OCI-LY7 (cell line): Measurements from ENCODE around the gene HAPLN3. TPM values are rescaled to one million over a fixed set of nuclear protein-coding genes. Genes with fewer than 3 reads are reported as not detected.

Experiments used
- BruUV-seq: library from RNA; stranded (reverse); fragments of 400-500 nt; replicated peaks from 2 replicates; lab custom pipeline; 2021; lab: Mats Ljungman, UMichigan
- CTCF ChIA-PET: fragments of 300-600 bp; sonication (Branson Sonifier 250); formaldehyde crosslinking; loops from one replicate; lab custom pipeline; 2022; ENCODE audit warnings: antibody characterized with exemption; ENCODE audit not compliant: unreplicated experiment; lab: Charles Lee
- POLR2A ChIA-PET: fragments of 300-600 bp; sonication (Branson Sonifier 250); formaldehyde crosslinking; loops from one replicate; lab custom pipeline; 2022; ENCODE audit warnings: antibody characterized with exemption; lab: Charles Lee
- DNase-seq: peaks from one replicate; pipeline ENCODE4 v3.0.0-alpha.2; 2015; ENCODE audit warnings: low spot score
- H2AFZ ChIP-seq: fragments of 200-600 bp; sonication (generic), shearing (Covaris generic); 2 replicates; pipeline ENCODE4 v1.6.1; 2014; ENCODE audit warnings: mild to moderate bottlenecking, antibody characterized with exemption, low read length, moderate library complexity
- H3K27ac ChIP-seq: fragments of 200-600 bp; sonication (generic); 2 replicates; pipeline ENCODE4 v1.5.1; 2014; ENCODE audit warnings: mixed run types, low read depth, mild to moderate bottlenecking, moderate library complexity, low read length, inconsistent platforms; ENCODE audit not compliant: poor library complexity, severe bottlenecking
- H3K36me3 ChIP-seq: fragments of 200-600 bp; sonication (generic); 2 replicates; pipeline ENCODE4 v1.6.1; 2014; ENCODE audit warnings: mild to moderate bottlenecking, antibody characterized with exemption, low read length, moderate library complexity, mixed read lengths; ENCODE audit not compliant: insufficient read depth
- H3K4me1 ChIP-seq: fragments of 200-600 bp; sonication (generic); 2 replicates; pipeline ENCODE4 v1.5.1; 2014; ENCODE audit warnings: mild to moderate bottlenecking, low read length; ENCODE audit not compliant: insufficient read depth, poor library complexity, severe bottlenecking
- H3K4me2 ChIP-seq: fragments of 200-600 bp; sonication (generic); 2 replicates; pipeline ENCODE4 v1.6.1; 2014; ENCODE audit warnings: mild to moderate bottlenecking, low read length
- H3K4me3 ChIP-seq: fragments of 200-600 bp; sonication (generic); 2 replicates; pipeline ENCODE4 v1.5.1; 2014; ENCODE audit warnings: mild to moderate bottlenecking, low read depth, low read length; ENCODE audit not compliant: poor library complexity, severe bottlenecking
- H3K79me2 ChIP-seq: fragments of 200-600 bp; sonication (generic); 2 replicates; pipeline ENCODE4 v1.6.1; 2016; ENCODE audit warnings: low read depth, mild to moderate bottlenecking, low read length, moderate library complexity, mixed read lengths; ENCODE audit not compliant: insufficient read depth
- H3K9me2 ChIP-seq: fragments of 200-600 bp; sonication (generic); 2 replicates; pipeline ENCODE4 v1.6.1; 2016; ENCODE audit warnings: mild to moderate bottlenecking, low read length, mixed read lengths; ENCODE audit not compliant: insufficient read depth
- H3K9me3 ChIP-seq: fragments of 200-600 bp; sonication (generic); 2 replicates; pipeline ENCODE4 v1.6.1; 2014; ENCODE audit warnings: mild to moderate bottlenecking, mixed run types, low read length, mixed read lengths
- H4K20me1 ChIP-seq: fragments of 200-600 bp; sonication (generic); 2 replicates; pipeline ENCODE4 v1.6.1; 2014; ENCODE audit warnings: mild to moderate bottlenecking, antibody characterized with exemption, low read length, moderate library complexity, mixed read lengths; ENCODE audit not compliant: insufficient read depth
- CTCF ChIP-seq: fragments of 200-600 bp; sonication (generic); conservative IDR thresholded peaks from 2 replicates; pipeline ENCODE4 v1.5.1; 2014; ENCODE audit warnings: mild to moderate bottlenecking, antibody characterized with exemption, low read length, moderate library complexity, mixed read lengths
- EZH2phosphoT487 ChIP-seq: fragments of 200-600 bp; sonication (generic); IDR thresholded peaks from 2 replicates; pipeline ENCODE4 v1.6.1; 2018; ENCODE audit warnings: low read depth, borderline replicate concordance, mild to moderate bottlenecking, mixed run types, antibody characterized with exemption, low read length, moderate library complexity, mixed read lengths
- intact Hi-C: fragments of 100-400 bp; cut with micrococcal nuclease; formaldehyde crosslinking; loops from one replicate; pipeline ENCODE4 v1.10.0; 2022; ENCODE audit not compliant: unreplicated experiment
- total RNA-seq, 2 experiments: library from RNA; depleted of rRNA in 1 of 2; stranded (reverse); fragments of >200 nt in 1 of 2; shearing (Covaris generic) in 1 of 2; gene quantifications; 2 replicates each; pipeline ENCODE4 v1.2.3, GENCODE V29; 2014 to 2022

HAPLN3 gene
- total RNA-seq, 2 experiments from 2014 or later, result 0.93 to 0.98 TPM

DNA sequence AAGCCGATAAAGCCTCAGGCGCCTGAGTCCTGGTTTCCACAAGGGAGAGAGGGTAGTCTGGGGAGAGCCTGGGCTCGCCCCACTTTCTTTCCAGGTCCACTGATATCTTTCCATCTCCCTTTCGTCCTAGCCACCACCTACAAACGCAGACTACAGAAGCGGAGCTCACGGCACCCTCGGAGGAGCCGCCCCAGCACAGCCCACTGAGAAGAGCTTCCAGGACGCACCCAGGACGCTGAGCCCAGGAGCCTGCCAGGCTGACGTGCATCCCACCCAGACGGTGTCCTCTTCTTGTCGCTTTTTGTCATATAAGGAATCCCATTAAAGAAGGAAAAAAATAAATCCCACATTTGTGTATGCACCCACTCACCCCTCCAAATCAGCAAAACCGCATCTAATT, 21.1 kb downstream of the HAPLN3 start:
- H3K36me3 ChIP-seq, result no peaks in the 10 kb centered on the region
- no peaks in the 10 kb centered on the region for H3K9me3 ChIP-seq
- ChIA-PET POLR2A (no interaction called here), CTCF (no interaction called here)
- no peak overlapping the region for H3K27ac ChIP-seq
- H3K4me3 ChIP-seq, result no peak overlapping the region
- no peaks in the 10 kb centered on the region for H3K9me2 ChIP-seq
- H2AFZ ChIP-seq, result no peak overlapping the region
- no peak overlapping the region for H3K4me2 ChIP-seq
- H3K79me2 ChIP-seq, result no peaks in the 10 kb centered on the region
- DNase-seq, result no peak
- intact Hi-C loops, result no loop called here
- TF ChIP-seq EZH2phosphoT487, result no peak
- TF ChIP-seq CTCF, result no peak
- no peaks in the 10 kb centered on the region for H3K4me1 ChIP-seq
- BruUV-seq, result no TSS peak
- H4K20me1 ChIP-seq, result no peaks in the 10 kb centered on the region

- no peak for DNase-seq
- Histone ChIP-seq H3K4me1 (no peaks in the 10 kb centered on the region), H3K9me2 (no peaks in the 10 kb centered on the region), H3K79me2 (no peaks in the 10 kb centered on the region), H2AFZ (no peak overlapping the region), H3K36me3 (no peaks in the 10 kb centered on the region), H3K4me3 (no peak overlapping the region), H3K27ac (no peak overlapping the region), H3K9me3 (no peaks in the 10 kb centered on the region), H3K4me2 (no peak overlapping the region), H4K20me1 (no peaks in the 10 kb centered on the region)
- CTCF ChIA-PET, result no interaction called here
- POLR2A ChIA-PET, result no interaction called here
- TF ChIP-seq EZH2phosphoT487 (no peak), CTCF (no peak)
- intact Hi-C loops, result no loop called here
- BruUV-seq, result no TSS peak
These were observed 21.6 kb downstream of the HAPLN3 start for GRCh38 chr15:88873786-88874185.

- no peak for DNase-seq
- H3K36me3 ChIP-seq, result no peaks in the 10 kb centered on the region
- H3K4me2 ChIP-seq, result no peak overlapping the region
- no peak overlapping the region for H3K4me3 ChIP-seq
- TF ChIP-seq EZH2phosphoT487, result no peak
- H3K9me2 ChIP-seq, result no peaks in the 10 kb centered on the region
- no peak overlapping the region for H2AFZ ChIP-seq
- no peaks in the 10 kb centered on the region for H4K20me1 ChIP-seq
- no peak overlapping the region for H3K27ac ChIP-seq
- no peaks in the 10 kb centered on the region for H3K4me1 ChIP-seq
- ChIA-PET CTCF (interaction anchor here (0.8 kb wide), 1 partner anchor 32 kb away, joined by 3 read pairs; no protein-coding TSS in a partner anchor), POLR2A (interaction anchor here (0.6 kb wide), 1 partner anchor 255 kb away, joined by 3 read pairs; no protein-coding TSS in a partner anchor)
- no TSS peak for BruUV-seq
- intact Hi-C loops, result no loop called here
- no peaks in the 10 kb centered on the region for H3K9me3 ChIP-seq
- no peaks in the 10 kb centered on the region for H3K79me2 ChIP-seq
These were observed 22.6 kb downstream of the HAPLN3 start for GRCh38 chr15:88872706-88873105.
